ENCODE results near the gene LRRC4C.

DNA sequence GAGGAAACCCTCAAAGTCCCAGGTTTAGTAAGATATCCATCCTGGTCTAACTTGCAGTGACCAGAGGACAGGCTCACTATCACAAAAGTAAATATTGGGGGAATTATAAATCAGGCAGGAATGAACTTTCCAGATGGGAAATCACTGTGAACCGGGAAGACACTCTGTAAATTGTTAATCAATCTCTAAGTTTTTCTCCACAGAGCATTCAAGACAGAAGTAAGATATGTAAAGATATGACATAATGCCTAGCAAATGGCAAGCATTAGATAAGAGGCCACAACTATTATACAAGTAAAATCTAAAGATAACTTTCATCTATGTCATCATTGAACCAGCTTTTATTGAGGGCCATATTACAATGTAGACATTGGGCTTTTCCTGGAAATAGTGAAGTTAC, 35.3 kb upstream of the LRRC4C start:
- TF ChIP-seq, protein P1, sequence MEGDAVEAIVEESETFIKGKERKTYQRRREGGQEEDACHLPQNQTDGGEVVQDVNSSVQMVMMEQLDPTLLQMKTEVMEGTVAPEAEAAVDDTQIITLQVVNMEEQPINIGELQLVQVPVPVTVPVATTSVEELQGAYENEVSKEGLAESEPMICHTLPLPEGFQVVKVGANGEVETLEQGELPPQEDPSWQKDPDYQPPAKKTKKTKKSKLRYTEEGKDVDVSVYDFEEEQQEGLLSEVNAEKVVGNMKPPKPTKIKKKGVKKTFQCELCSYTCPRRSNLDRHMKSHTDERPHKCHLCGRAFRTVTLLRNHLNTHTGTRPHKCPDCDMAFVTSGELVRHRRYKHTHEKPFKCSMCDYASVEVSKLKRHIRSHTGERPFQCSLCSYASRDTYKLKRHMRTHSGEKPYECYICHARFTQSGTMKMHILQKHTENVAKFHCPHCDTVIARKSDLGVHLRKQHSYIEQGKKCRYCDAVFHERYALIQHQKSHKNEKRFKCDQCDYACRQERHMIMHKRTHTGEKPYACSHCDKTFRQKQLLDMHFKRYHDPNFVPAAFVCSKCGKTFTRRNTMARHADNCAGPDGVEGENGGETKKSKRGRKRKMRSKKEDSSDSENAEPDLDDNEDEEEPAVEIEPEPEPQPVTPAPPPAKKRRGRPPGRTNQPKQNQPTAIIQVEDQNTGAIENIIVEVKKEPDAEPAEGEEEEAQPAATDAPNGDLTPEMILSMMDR (IDR thresholded peaks at IDR 0.05): no peak
- TF ChIP-seq SIN3A (IDR thresholded peaks at IDR 0.05; ENCODE audit: borderline replicate concordance, insufficient read depth, low read depth, low read length) (no peak), POLR2AphosphoS5 (IDR thresholded peaks at IDR 0.05; ENCODE audit: low read depth, low read length) (no peak), TCF7L2 (IDR thresholded peaks at IDR 0.05; ENCODE audit: low read depth, low read length) (no peak)
- TF ChIP-seq, protein P2, sequence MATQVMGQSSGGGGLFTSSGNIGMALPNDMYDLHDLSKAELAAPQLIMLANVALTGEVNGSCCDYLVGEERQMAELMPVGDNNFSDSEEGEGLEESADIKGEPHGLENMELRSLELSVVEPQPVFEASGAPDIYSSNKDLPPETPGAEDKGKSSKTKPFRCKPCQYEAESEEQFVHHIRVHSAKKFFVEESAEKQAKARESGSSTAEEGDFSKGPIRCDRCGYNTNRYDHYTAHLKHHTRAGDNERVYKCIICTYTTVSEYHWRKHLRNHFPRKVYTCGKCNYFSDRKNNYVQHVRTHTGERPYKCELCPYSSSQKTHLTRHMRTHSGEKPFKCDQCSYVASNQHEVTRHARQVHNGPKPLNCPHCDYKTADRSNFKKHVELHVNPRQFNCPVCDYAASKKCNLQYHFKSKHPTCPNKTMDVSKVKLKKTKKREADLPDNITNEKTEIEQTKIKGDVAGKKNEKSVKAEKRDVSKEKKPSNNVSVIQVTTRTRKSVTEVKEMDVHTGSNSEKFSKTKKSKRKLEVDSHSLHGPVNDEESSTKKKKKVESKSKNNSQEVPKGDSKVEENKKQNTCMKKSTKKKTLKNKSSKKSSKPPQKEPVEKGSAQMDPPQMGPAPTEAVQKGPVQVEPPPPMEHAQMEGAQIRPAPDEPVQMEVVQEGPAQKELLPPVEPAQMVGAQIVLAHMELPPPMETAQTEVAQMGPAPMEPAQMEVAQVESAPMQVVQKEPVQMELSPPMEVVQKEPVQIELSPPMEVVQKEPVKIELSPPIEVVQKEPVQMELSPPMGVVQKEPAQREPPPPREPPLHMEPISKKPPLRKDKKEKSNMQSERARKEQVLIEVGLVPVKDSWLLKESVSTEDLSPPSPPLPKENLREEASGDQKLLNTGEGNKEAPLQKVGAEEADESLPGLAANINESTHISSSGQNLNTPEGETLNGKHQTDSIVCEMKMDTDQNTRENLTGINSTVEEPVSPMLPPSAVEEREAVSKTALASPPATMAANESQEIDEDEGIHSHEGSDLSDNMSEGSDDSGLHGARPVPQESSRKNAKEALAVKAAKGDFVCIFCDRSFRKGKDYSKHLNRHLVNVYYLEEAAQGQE (IDR thresholded peaks at IDR 0.05; ENCODE audit: insufficient read depth in 1 of 2, low read depth in 2 of 2, low read length in 1 of 2): no peak

All from Panc1 (cell line).